Rectal smooth muscle tissue (tissue), 1 donor: ENCODE measurements around the gene SLC45A2.

Source experiments
- H3K27ac ChIP-seq: one replicate; pipeline ENCODE4 v1.7.0; 2013; ENCODE audit warnings: low read depth, low read length, inconsistent platforms
- H3K27me3 ChIP-seq: one replicate; pipeline ENCODE4 v1.7.0; 2013; ENCODE audit warnings: low read length; ENCODE audit not compliant: control insufficient read depth, insufficient read depth
- H3K36me3 ChIP-seq: one replicate; pipeline ENCODE4 v1.7.0; 2013; ENCODE audit warnings: low read length; ENCODE audit not compliant: control insufficient read depth, insufficient read depth
- H3K4me1 ChIP-seq: one replicate; pipeline ENCODE4 v1.7.0; 2013; ENCODE audit warnings: low read length; ENCODE audit not compliant: control insufficient read depth, insufficient read depth
- H3K4me3 ChIP-seq: one replicate; pipeline ENCODE4 v1.7.0; 2013; ENCODE audit warnings: low read length
- H3K9ac ChIP-seq: one replicate; pipeline ENCODE4 v1.7.0; 2013; ENCODE audit warnings: low read length

Gene SLC45A2

DNA sequence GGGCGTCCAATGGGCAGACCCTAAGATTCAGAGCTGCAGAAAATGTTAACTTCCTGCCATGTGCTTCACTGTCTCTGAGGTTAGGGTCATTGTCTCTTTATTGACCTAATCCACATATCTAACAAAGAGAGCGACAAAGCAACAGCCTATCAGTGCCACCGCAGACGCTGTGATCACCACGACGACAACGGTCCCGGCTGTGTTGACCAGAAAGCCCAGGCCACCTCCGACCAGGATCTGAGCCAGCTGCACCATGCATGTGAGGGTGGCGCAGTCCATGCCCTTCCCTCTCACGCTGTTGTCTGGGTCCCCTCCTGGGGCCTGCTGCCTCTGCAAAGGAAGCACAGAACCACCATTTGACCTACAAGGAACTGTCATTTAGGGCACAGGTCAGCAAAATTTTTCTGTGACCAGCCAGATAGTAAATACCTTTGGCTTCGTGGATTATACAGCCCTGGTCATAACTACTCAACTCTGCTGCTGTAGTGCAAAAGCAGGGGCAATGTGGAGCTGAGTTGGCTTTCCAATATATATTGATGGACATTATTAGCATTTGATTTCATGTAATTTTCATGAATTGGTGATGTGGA, 39.9 kb downstream of the SLC45A2 start:
- Histone ChIP-seq H3K27ac (no peak overlapping the region), H3K4me3 (no peak overlapping the region), H3K4me1 (no peaks in the 10 kb centered on the region), H3K36me3 (no peaks in the 10 kb centered on the region), H3K27me3 (no peaks in the 10 kb centered on the region), H3K9ac (no peak overlapping the region)

DNA sequence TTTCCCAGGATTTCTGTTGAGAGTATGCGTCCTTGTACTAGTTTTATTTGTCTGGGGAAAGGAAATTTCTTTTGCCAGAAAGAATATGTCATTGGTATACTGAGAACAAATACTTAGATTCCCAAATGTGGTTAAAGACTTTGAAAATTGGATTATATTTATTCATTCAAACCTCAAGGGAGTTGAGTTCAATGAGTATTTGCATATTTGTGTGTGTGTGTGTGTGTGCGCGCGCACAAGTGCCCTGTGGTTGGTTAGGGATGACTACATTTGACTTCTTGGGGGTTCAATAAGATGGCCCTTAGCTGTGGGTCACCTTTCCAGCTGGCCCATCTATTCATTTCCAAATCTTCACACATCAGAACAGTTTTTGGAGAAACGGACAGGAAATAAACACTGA, 43.4 kb downstream of the SLC45A2 start:
- Histone ChIP-seq H3K27me3 (peaks cover 6% of the 10 kb centered on the region), H3K36me3 (no peaks in the 10 kb centered on the region), H3K4me3 (no peak overlapping the region), H3K4me1 (no peaks in the 10 kb centered on the region), H3K9ac (no peak overlapping the region), H3K27ac (no peak overlapping the region)

DNA sequence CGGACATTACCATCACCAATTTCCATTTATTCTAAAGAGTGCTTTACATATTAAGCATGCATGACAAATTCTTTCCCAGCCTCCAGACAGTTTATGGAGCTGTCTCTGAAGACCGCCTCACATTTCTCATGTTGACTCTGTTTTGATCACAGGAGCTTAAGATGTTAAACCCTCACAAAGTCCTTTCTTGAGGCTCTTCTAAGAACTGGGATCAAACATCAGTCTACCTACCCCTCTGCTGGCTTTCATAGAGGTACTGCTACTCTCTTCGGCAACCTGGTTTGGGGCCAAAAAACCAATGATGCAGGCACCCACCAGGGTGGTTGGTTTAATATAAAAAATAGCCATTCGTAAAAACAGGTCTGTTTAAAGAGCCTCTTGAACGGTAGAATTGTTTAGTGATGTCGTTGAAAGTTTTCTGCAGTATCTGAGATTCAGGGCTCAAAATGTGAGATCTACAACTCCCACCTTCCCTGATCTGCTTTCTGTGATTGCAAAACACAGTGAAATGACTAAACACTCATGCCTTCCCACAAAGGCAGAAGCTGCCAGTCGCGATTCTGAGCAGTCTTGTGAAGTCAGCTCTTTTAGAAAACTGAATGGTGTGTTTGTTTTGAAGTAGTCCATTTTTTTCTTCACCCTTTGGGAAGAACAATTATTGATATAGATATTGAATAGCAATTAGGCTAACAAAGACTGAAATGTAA, 44.8 kb downstream of the SLC45A2 start:
- no peaks in the 10 kb centered on the region for H3K36me3 ChIP-seq
- no peak overlapping the region for H3K9ac ChIP-seq
- no peak overlapping the region for H3K4me3 ChIP-seq
- peaks cover under 1% of the 10 kb centered on the region for H3K4me1 ChIP-seq
- no peak overlapping the region for H3K27ac ChIP-seq
- peaks cover 6% of the 10 kb centered on the region for H3K27me3 ChIP-seq

GRCh38 chr5:33938881-33939280, 45.6 kb downstream of the SLC45A2 start:
- Histone ChIP-seq H3K4me1 (peaks cover 2% of the 10 kb centered on the region), H3K9ac (no peak overlapping the region), H3K27me3 (peaks cover 6% of the 10 kb centered on the region), H3K36me3 (no peaks in the 10 kb centered on the region), H3K27ac (no peak overlapping the region), H3K4me3 (no peak overlapping the region)

GRCh38 chr5:33938507-33938796, 46.0 kb downstream of the SLC45A2 start:
- Histone ChIP-seq H3K27me3 (peaks cover 6% of the 10 kb centered on the region), H3K27ac (no peak overlapping the region), H3K36me3 (no peaks in the 10 kb centered on the region)

GRCh38 chr5:33937707-33938506, 46.6 kb downstream of the SLC45A2 start:
- Histone ChIP-seq H3K4me3 (no peak overlapping the region), H3K4me1 (peaks cover 2% of the 10 kb centered on the region), H3K36me3 (no peaks in the 10 kb centered on the region), H3K27ac (no peak overlapping the region), H3K27me3 (peaks cover 6% of the 10 kb centered on the region), H3K9ac (no peak overlapping the region)

More at GRCh38 chr5:33938507-33938796, 46.0 kb downstream of the SLC45A2 start:
- H3K9ac ChIP-seq, result no peak overlapping the region
- no peak overlapping the region for H3K4me3 ChIP-seq
- peaks cover 2% of the 10 kb centered on the region for H3K4me1 ChIP-seq

DNA sequence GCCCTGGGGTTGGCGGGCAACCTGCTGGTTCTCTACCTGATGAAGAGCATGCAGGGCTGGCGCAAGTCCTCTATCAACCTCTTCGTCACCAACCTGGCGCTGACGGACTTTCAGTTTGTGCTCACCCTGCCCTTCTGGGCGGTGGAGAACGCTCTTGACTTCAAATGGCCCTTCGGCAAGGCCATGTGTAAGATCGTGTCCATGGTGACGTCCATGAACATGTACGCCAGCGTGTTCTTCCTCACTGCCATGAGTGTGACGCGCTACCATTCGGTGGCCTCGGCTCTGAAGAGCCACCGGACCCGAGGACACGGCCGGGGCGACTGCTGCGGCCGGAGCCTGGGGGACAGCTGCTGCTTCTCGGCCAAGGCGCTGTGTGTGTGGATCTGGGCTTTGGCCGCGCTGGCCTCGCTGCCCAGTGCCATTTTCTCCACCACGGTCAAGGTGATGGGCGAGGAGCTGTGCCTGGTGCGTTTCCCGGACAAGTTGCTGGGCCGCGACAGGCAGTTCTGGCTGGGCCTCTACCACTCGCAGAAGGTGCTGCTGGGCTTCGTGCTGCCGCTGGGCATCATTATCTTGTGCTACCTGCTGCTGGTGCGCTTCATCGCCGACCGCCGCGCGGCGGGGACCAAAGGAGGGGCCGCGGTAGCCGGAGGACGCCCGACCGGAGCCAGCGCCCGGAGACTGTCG, 47.3 kb downstream of the SLC45A2 start:
- Histone ChIP-seq H3K27me3 (peaks cover 6% of the 10 kb centered on the region), H3K27ac (no peak overlapping the region), H3K36me3 (no peaks in the 10 kb centered on the region), H3K9ac (no peak overlapping the region), H3K4me1 (peaks cover 2% of the 10 kb centered on the region), H3K4me3 (no peak overlapping the region)

- Histone ChIP-seq H3K27ac (no peak within 1 kb of the TSS), H3K4me3 (peak within 1 kb of the TSS; percentile 36), H3K36me3 (no peaks in the 10 kb centered on the region), H3K27me3 (peaks cover 6% of the 10 kb centered on the region), H3K4me1 (peaks cover 2% of the 10 kb centered on the region), H3K9ac (no peak within 1 kb of the TSS)
Measured at GRCh38 chr5:33936381-33937016, 48.0 kb downstream of the SLC45A2 start, which contains the start of gene RXFP3. Gene RXFP3, plus strand, starts transcription at chr5:33936386. Its CDS starts 355 bp downstream, at chr5:33936741.

GRCh38 chr5:33936004-33936380, 48.5 kb downstream of the SLC45A2 start:
- Histone ChIP-seq H3K4me1 (peaks cover 2% of the 10 kb centered on the region), H3K36me3 (no peaks in the 10 kb centered on the region), H3K27me3 (peaks cover 6% of the 10 kb centered on the region), H3K27ac (no peak overlapping the region), H3K9ac (no peak overlapping the region), H3K4me3 (peak overlapping the region; percentile 36)

- H3K36me3 ChIP-seq, result no peaks in the 10 kb centered on the region
- H3K27ac ChIP-seq, result no peak overlapping the region
- H3K4me3 ChIP-seq, result no peak overlapping the region
- H3K27me3 ChIP-seq, result peaks cover 6% of the 10 kb centered on the region
- peaks cover 2% of the 10 kb centered on the region for H3K4me1 ChIP-seq
- H3K9ac ChIP-seq, result no peak overlapping the region
Measured at GRCh38 chr5:33934176-33934575, 50.3 kb downstream of the SLC45A2 start.

GRCh38 chr5:33933723-33934169, 50.7 kb downstream of the SLC45A2 start:
- Histone ChIP-seq H3K4me1 (peaks cover 2% of the 10 kb centered on the region), H3K4me3 (no peak overlapping the region), H3K27ac (no peak overlapping the region), H3K36me3 (no peaks in the 10 kb centered on the region), H3K9ac (no peak overlapping the region), H3K27me3 (peaks cover 6% of the 10 kb centered on the region)

GRCh38 chr5:33931136-33931535, 53.4 kb downstream of the SLC45A2 start:
- Histone ChIP-seq H3K4me1 (peaks cover 2% of the 10 kb centered on the region), H3K27me3 (no peaks in the 10 kb centered on the region), H3K4me3 (no peak overlapping the region), H3K9ac (no peak overlapping the region), H3K36me3 (no peaks in the 10 kb centered on the region), H3K27ac (no peak overlapping the region)
